Fibroblast of mammary gland (primary cell): ENCODE results near the gene CRYBA1.

ENCODE experiments used
- DNase-seq: peaks from one replicate; pipeline ENCODE4 v3.0.0-alpha.2; 2010; ENCODE audit warnings: low read depth
- H3K4me3 ChIP-seq: 2 replicates; pipeline ENCODE4 v1.5.1; 2011; ENCODE audit warnings: low read depth, mild to moderate bottlenecking, low read length, moderate library complexity; ENCODE audit not compliant: control insufficient read depth
- CTCF ChIP-seq: conservative IDR thresholded peaks from 2 replicates; pipeline ENCODE4 v1.5.1; 2011; ENCODE audit warnings: low read depth, low read length, inconsistent platforms; ENCODE audit not compliant: control insufficient read depth, insufficient read depth

Gene CRYBA1

GRCh38 chr17:29245401-29245800 lies 1.3 kb upstream of the CRYBA1 start:
- no peak for DNase-seq
- H3K4me3 ChIP-seq, result no peak overlapping the region
- no peak for TF ChIP-seq CTCF

GRCh38 chr17:29247219-29247618 lies 560 bp downstream of the CRYBA1 start:
- TF ChIP-seq CTCF, result no peak
- no peak overlapping the region for H3K4me3 ChIP-seq
- DNase-seq, result no peak

GRCh38 chr17:29248845-29249244 lies 2.2 kb downstream of the CRYBA1 start:
- no peak for TF ChIP-seq CTCF
- no peak for DNase-seq

GRCh38 chr17:29250666-29251065 lies 4.0 kb downstream of the CRYBA1 start:
- H3K4me3 ChIP-seq, result no peak overlapping the region
- DNase-seq, result peak; percentile 65
- no peak for TF ChIP-seq CTCF

More at GRCh38 chr17:29248845-29249244, 2.2 kb downstream of the CRYBA1 start:
- no peak overlapping the region for H3K4me3 ChIP-seq

GRCh38 chr17:29251184-29251583 lies 4.5 kb downstream of the CRYBA1 start:
- DNase-seq, result no peak
- no peak overlapping the region for H3K4me3 ChIP-seq
- no peak for TF ChIP-seq CTCF

- TF ChIP-seq CTCF, result peak; percentile 60
- DNase-seq, result peak; percentile 60
Measured at GRCh38 chr17:29252101-29252791, 5.6 kb downstream of the CRYBA1 start.

GRCh38 chr17:29253037-29253436 lies 6.4 kb downstream of the CRYBA1 start:
- TF ChIP-seq CTCF, result no peak
- H3K4me3 ChIP-seq, result no peak overlapping the region
- DNase-seq, result no peak

More at GRCh38 chr17:29252101-29252791, 5.6 kb downstream of the CRYBA1 start:
- no peak overlapping the region for H3K4me3 ChIP-seq
